Cardiac muscle cell (in vitro differentiated cells and primary cell): ENCODE results near the gene STRIP2. TPM values are rescaled to one million over a fixed set of nuclear protein-coding genes. Genes with fewer than 3 reads are reported as not detected.
"Not testable (repeated sequence)": the region's sequence is repeated elsewhere in the genome, so short reads cannot be mapped to it uniquely, and the experiment has no call there.

Source experiments
- DNase-seq, 2 donors: peaks; one replicate each; pipeline versions ENCODE4 v3.0.0 to v3.0.0-alpha.2; 2010 to 2017; ENCODE audit warnings: low read depth in 1 of 2, low spot score in 1 of 2
- H3K27ac ChIP-seq: fragments of 200-600 bp; sonication (generic); 2 replicates; pipeline ENCODE4 v1.5.1; 2016
- H3K27me3 ChIP-seq: fragments of 200-600 bp; sonication (generic); 2 replicates; pipeline ENCODE4 v1.6.0; 2016; ENCODE audit warnings: control low read depth
- H3K36me3 ChIP-seq: fragments of 200-600 bp; sonication (generic); 2 replicates; pipeline ENCODE4 v1.5.1; 2016; ENCODE audit warnings: control low read depth
- H3K4me1 ChIP-seq: fragments of 200-600 bp; sonication (generic); 2 replicates; pipeline ENCODE4 v1.8.1; 2017; ENCODE audit warnings: low read depth, mild to moderate bottlenecking, mixed run types
- H3K4me3 ChIP-seq: fragments of 200-600 bp; sonication (generic); 2 replicates; pipeline ENCODE4 v1.5.1; 2016; ENCODE audit warnings: mild to moderate bottlenecking
- H3K9me3 ChIP-seq: fragments of 200-600 bp; sonication (generic); 2 replicates; pipeline ENCODE4 v1.5.1; 2017; ENCODE audit warnings: low read depth, mild to moderate bottlenecking, control low read depth
- polyA plus RNA-seq: library from polyadenylated mRNA; unstranded; fragments of >200 nt; fragmentation: Nextera tagmentation; extraction: Ambion mirVana; gene quantifications from 2 replicates; pipeline ENCODE4 v1.2.1, GENCODE V29; 2016
- total RNA-seq: library from RNA; depleted of rRNA; stranded (reverse); fragments of >200 nt; gene quantifications from 2 replicates; pipeline ENCODE4 v1.2.3, GENCODE V29; 2016
- TF ChIP-seq, protein P1 (sequence below): IDR thresholded peaks from 2 replicates; pipeline ENCODE4 v1.5.1; 2012; ENCODE audit warnings: low read depth, mild to moderate bottlenecking, low read length

STRIP2 gene
- total and polyA plus RNA-seq, 2 experiments from 2014 or later: 22.0 to 23.5 TPM

DNA sequence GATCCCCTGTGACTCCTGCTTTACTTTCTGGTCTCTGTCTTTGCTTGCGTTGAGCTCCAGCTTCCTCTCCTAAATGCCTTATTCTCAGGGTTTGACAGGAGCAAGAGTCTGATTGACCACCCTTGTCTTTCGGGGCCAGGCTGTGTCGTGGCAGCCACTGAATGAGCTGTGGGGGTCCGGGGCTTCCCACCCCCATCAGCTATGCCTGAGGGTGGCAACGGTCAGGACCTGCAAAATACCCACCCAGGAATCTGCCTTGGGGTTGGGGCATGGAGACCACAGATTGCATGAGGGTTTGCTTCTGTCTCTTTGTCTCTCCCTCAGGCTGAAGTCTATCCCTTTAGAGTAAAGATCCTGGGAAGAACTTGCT lies 88.7 kb downstream of the STRIP2 start:
- DNase-seq: no peak
- peaks cover 3% of the 10 kb centered on the region for H3K27me3 ChIP-seq
- H3K9me3 ChIP-seq: no peaks in the 10 kb centered on the region
- H3K4me3 ChIP-seq: no peak overlapping the region
- H3K36me3 ChIP-seq: no peaks in the 10 kb centered on the region
- TF ChIP-seq, protein P1, sequence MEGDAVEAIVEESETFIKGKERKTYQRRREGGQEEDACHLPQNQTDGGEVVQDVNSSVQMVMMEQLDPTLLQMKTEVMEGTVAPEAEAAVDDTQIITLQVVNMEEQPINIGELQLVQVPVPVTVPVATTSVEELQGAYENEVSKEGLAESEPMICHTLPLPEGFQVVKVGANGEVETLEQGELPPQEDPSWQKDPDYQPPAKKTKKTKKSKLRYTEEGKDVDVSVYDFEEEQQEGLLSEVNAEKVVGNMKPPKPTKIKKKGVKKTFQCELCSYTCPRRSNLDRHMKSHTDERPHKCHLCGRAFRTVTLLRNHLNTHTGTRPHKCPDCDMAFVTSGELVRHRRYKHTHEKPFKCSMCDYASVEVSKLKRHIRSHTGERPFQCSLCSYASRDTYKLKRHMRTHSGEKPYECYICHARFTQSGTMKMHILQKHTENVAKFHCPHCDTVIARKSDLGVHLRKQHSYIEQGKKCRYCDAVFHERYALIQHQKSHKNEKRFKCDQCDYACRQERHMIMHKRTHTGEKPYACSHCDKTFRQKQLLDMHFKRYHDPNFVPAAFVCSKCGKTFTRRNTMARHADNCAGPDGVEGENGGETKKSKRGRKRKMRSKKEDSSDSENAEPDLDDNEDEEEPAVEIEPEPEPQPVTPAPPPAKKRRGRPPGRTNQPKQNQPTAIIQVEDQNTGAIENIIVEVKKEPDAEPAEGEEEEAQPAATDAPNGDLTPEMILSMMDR: no peak
- no peaks in the 10 kb centered on the region for H3K4me1 ChIP-seq
- H3K27ac ChIP-seq: no peak overlapping the region

DNA sequence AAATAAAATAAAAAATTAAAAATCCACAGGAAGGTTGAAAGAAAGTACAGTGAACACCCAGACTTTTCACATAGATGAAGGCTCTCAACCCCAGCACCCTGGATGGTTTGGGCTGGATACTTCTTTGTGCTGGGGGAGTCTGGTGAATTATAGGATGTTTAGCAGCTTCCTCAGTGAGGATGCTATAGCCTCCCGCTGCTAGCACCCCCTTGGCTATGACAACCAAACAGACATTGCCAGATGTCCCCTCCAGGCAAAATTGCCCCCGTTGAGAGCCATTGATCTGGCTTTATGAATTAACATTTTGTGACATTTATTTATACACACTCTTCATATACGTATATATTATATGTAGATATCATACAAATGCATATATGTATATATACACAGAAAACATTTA lies 89.7 kb downstream of the STRIP2 start:
- H3K9me3 ChIP-seq: no peaks in the 10 kb centered on the region
- no peaks in the 10 kb centered on the region for H3K4me1 ChIP-seq
- TF ChIP-seq, protein P1: no peak
- H3K36me3 ChIP-seq: no peaks in the 10 kb centered on the region
- H3K4me3 ChIP-seq: no peak overlapping the region
- no peak for DNase-seq
- H3K27me3 ChIP-seq: peaks cover 3% of the 10 kb centered on the region
- no peak overlapping the region for H3K27ac ChIP-seq

DNA sequence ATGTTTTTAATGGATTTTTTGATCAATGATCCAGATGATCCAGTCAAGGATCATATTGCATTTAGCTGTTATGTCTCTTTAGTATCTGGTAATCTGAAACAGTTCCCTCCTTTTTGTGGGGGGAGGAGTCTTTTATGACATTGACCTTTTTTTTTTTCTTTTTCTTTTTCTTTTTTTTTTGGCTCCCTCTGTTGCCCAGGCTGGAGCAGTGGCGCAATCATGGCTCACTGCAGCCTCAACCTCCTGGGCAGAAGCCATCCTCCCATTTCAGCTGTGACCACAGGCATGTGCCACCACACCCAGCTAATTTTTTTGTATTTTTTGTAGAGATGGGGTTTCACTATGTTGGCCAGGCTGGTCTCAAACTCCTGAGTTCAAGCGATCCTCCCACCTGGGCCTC lies 90.2 kb downstream of the STRIP2 start:
- not testable (repeated sequence) for H3K9me3 ChIP-seq, H3K36me3 ChIP-seq, H3K4me1 ChIP-seq, H3K27me3 ChIP-seq, H3K27ac ChIP-seq, H3K4me3 ChIP-seq
- DNase-seq: peak in 1 of 2 donors; percentile 88

DNA sequence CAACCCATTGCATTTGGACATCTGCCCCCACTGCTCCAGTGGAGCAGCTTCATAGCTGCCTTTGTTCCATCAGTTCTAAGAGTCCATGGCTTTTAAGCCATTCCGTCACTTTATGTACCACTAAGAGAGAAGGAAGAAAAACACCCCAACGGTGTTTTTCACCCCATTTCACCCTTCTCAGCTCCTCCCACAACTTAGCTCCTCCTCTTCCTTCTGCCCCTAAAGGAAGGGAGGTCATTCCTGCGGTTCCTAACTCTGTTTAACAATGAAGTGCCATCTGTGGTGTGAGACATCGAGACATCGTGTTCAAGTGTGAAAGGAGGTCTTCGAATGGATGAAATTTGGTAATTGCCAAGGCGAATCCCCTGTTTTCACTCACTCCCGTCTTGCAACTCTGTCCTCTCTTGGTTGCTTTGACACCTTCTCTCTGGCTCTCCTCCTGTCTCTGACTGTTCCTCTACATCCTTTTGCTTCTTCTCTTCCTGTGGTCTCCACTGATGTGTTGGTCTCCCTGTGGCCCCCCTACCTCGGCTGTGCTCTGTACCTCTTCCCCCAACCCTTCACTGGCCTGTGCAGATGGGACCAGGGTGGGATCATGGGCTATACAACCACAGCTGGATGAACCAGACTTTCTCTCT lies 91.1 kb downstream of the STRIP2 start:
- no peak for DNase-seq
- H3K4me1 ChIP-seq: no peaks in the 10 kb centered on the region
- TF ChIP-seq, protein P1: no peak
- no peaks in the 10 kb centered on the region for H3K36me3 ChIP-seq
- peaks cover 3% of the 10 kb centered on the region for H3K27me3 ChIP-seq
- H3K9me3 ChIP-seq: no peaks in the 10 kb centered on the region
- no peak overlapping the region for H3K27ac ChIP-seq
- H3K4me3 ChIP-seq: no peak overlapping the region

DNA sequence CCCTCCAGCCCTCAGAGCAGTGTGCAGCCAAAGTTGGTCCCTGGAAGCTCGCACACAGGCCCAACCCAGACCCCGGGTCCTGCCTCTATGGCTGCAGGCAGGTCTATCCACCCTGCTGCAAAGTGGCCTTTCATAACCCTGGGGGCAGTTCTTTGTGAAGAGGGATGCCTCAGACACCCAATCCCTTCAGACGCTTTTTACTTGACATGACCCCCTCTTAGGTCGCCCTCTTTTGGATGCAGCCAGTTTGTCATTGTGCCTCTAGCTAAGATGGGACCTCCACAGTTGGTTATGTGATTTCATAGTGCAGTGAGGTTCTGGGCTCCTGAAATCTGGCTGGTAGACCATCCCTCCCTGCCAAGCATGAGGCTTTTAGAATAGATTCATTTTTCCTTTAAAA lies 95.4 kb downstream of the STRIP2 start:
- Histone ChIP-seq H3K4me3 (no peak overlapping the region), H3K27ac (no peak overlapping the region), H3K36me3 (no peaks in the 10 kb centered on the region), H3K9me3 (no peaks in the 10 kb centered on the region), H3K4me1 (no peaks in the 10 kb centered on the region), H3K27me3 (no peaks in the 10 kb centered on the region)
- no peak for DNase-seq
- TF ChIP-seq, protein P1: no peak

DNA sequence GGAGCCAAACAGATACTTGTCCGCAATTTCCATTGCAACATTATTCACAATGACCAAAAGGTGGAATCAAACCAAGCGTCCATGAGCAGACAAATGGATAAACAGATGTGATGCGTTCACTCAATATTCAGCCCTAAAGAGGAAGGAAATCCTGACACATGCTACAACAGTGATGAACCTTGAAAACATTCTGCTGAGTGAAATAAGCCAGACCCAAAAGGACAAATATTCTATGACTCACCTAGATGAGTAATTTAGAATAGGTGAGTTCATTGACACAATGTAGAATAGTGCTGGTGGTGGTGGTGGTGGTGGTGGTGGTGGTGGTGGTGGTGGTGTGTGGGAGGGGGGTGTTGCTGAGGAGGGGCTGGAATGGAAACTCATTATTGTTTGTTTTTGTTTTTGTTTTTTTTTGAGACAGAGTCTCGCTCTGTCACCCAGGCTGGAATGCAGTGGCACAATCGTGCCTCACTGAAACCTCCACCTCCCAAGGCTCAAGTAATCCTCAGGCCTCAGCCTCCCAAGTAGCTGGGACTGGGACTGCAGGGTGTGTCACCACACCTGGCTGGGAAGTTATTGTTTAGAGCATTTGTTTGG lies 96.7 kb downstream of the STRIP2 start:
- Histone ChIP-seq H3K4me3 (no peak overlapping the region), H3K36me3 (no peaks in the 10 kb centered on the region), H3K27ac (no peak overlapping the region), H3K4me1 (no peaks in the 10 kb centered on the region), H3K27me3 (no peaks in the 10 kb centered on the region), H3K9me3 (no peaks in the 10 kb centered on the region)
- peak in 1 of 2 donors; percentile 37 for DNase-seq
- TF ChIP-seq, protein P1: no peak
